IMR-90 (cell line): Measurements from ENCODE around the gene ELOVL2. TPM values are rescaled to one million over a fixed set of nuclear protein-coding genes. Genes with fewer than 3 reads are reported as not detected.

ENCODE experiments used
- ATAC-seq: fragments of 200-7000 bp; cut with Tn5 transposase; 2 replicates; pipeline ENCODE4 v1.9.1; 2020; ENCODE audit warnings: low read depth, mild to moderate bottlenecking, moderate library complexity
- BruUV-seq: library from RNA; stranded (reverse); fragments of 400-500 nt; replicated peaks from 2 replicates; lab custom pipeline; 2021; lab: Mats Ljungman, UMichigan
- CTCF ChIA-PET: fragments of 300-600 bp; formaldehyde crosslinking; extraction: SDS; loops from one replicate; lab custom pipeline; 2021; ENCODE audit warnings: antibody characterized with exemption; lab: Yijun Ruan, JAX
- POLR2A ChIA-PET: fragments of 300-600 bp; sonication (Branson Sonifier 250); formaldehyde crosslinking; loops from one replicate; lab custom pipeline; 2022; ENCODE audit warnings: antibody characterized with exemption; ENCODE audit not compliant: unreplicated experiment; lab: Charles Lee
- DNase-seq: peaks from one replicate; pipeline ENCODE4 v3.0.0; 2013
- H2AFZ ChIP-seq: replicated peaks from 2 replicates; pipeline ENCODE3; 2013; ENCODE audit warnings: low read length, mild to moderate bottlenecking; ENCODE audit not compliant: poor library complexity
- H2AK5ac ChIP-seq: 2 replicates; pipeline ENCODE4 v1.6.1; 2013; ENCODE audit warnings: low read depth, low read length, inconsistent platforms
- H2AK9ac ChIP-seq: replicated peaks from 2 replicates; pipeline ENCODE3; 2013; ENCODE audit warnings: mild to moderate bottlenecking, low read depth, low read length, moderate library complexity; ENCODE audit not compliant: poor library complexity
- H2BK120ac ChIP-seq: 2 replicates; pipeline ENCODE4 v1.6.1; 2013; ENCODE audit warnings: low read depth, low read length, inconsistent platforms
- H2BK15ac ChIP-seq: 3 replicates; pipeline ENCODE4 v1.6.1; 2013; ENCODE audit warnings: low read depth, low read length, inconsistent platforms
- H2BK20ac ChIP-seq: 2 replicates; pipeline ENCODE4 v1.6.1; 2013; ENCODE audit warnings: low read depth, mild to moderate bottlenecking, inconsistent platforms, low read length, moderate library complexity
- H2BK5ac ChIP-seq: 2 replicates; pipeline ENCODE4 v1.6.1; 2013; ENCODE audit warnings: mild to moderate bottlenecking, low read depth, low read length, inconsistent platforms; ENCODE audit not compliant: poor library complexity, severe bottlenecking
- H3K14ac ChIP-seq: replicated peaks from 2 replicates; pipeline ENCODE4 v1.6.1; 2013; ENCODE audit warnings: low read depth, low read length, inconsistent platforms
- H3K18ac ChIP-seq: 2 replicates; pipeline ENCODE4 v1.6.1; 2013; ENCODE audit warnings: low read depth, low read length, control low read depth
- H3K23ac ChIP-seq: 2 replicates; pipeline ENCODE4 v1.6.1; 2013; ENCODE audit warnings: low read depth, low read length, inconsistent platforms
- H3K27ac ChIP-seq: 2 replicates; pipeline ENCODE4 v1.5.1; 2013; ENCODE audit warnings: mild to moderate bottlenecking, control low read depth, low read length; ENCODE audit not compliant: insufficient read depth
- H3K27me3 ChIP-seq: 2 replicates; pipeline ENCODE4 v1.6.1; 2013; ENCODE audit warnings: low read length; ENCODE audit not compliant: control insufficient read depth, insufficient read depth
- H3K36me3 ChIP-seq: 2 replicates; pipeline ENCODE4 v1.6.1; 2013; ENCODE audit warnings: low read length, mixed read lengths; ENCODE audit not compliant: control insufficient read depth, insufficient read depth
- H3K4ac ChIP-seq: 2 replicates; pipeline ENCODE4 v1.6.1; 2013; ENCODE audit warnings: low read depth, low read length, inconsistent platforms
- H3K4me1 ChIP-seq: 2 replicates; pipeline ENCODE4 v1.6.1; 2013; ENCODE audit warnings: low read length, mixed read lengths; ENCODE audit not compliant: control insufficient read depth, insufficient read depth
- H3K4me2 ChIP-seq: 2 replicates; pipeline ENCODE4 v1.6.1; 2013; ENCODE audit warnings: low read depth, mild to moderate bottlenecking, control low read depth, low read length, moderate library complexity
- H3K4me3 ChIP-seq: 2 replicates; pipeline ENCODE4 v1.5.1; 2013; ENCODE audit warnings: low read depth, mild to moderate bottlenecking, control low read depth, low read length, moderate library complexity; ENCODE audit not compliant: insufficient read depth
- H3K56ac ChIP-seq: 2 replicates; pipeline ENCODE4 v1.6.1; 2013; ENCODE audit warnings: low read length, inconsistent platforms; ENCODE audit not compliant: insufficient read depth; ENCODE audit errors: extremely low read depth
- H3K79me1 ChIP-seq, 2 experiments: 2 replicates each; pipeline ENCODE4 v1.6.1; 2013; ENCODE audit warnings: low read length in 2 of 2, inconsistent platforms in 1 of 2, low read depth in 1 of 2
- H3K9ac ChIP-seq: 2 replicates; pipeline ENCODE4 v1.6.1; 2013; ENCODE audit warnings: low read depth, low read length, control low read depth
- H3K9me1 ChIP-seq: 2 replicates; pipeline ENCODE4 v1.6.1; 2013; ENCODE audit warnings: low read length, inconsistent platforms; ENCODE audit not compliant: insufficient read depth
- H3K9me3 ChIP-seq: 2 replicates; pipeline ENCODE4 v1.6.1; 2013; ENCODE audit warnings: low read length; ENCODE audit not compliant: control insufficient read depth, insufficient read depth
- H4K20me1 ChIP-seq: 2 replicates; pipeline ENCODE4 v1.6.1; 2013; ENCODE audit warnings: low read length, inconsistent platforms; ENCODE audit not compliant: insufficient read depth
- H4K5ac ChIP-seq: 2 replicates; pipeline ENCODE4 v1.6.1; 2013; ENCODE audit warnings: mild to moderate bottlenecking, low read depth, low read length, control low read depth
- H4K8ac ChIP-seq, 2 experiments: 2 replicates each; pipeline ENCODE4 v1.6.1; 2013; ENCODE audit warnings: low read depth in 2 of 2, low read length in 2 of 2, control low read depth in 1 of 2, inconsistent platforms in 1 of 2
- H4K91ac ChIP-seq: 2 replicates; pipeline ENCODE4 v1.6.1; 2013; ENCODE audit warnings: low read depth, low read length, inconsistent platforms; ENCODE audit not compliant: insufficient read depth
- BHLHE40 ChIP-seq: fragments of 150-350 bp; IDR thresholded peaks from 2 replicates; pipeline ENCODE4 v1.6.1; 2016; ENCODE audit warnings: mild to moderate bottlenecking, low read depth, low read length
- CEBPB ChIP-seq: IDR thresholded peaks from 2 replicates; pipeline ENCODE4 v1.6.1; 2012; ENCODE audit warnings: low read depth, low read length, improper control_type of control experiment
- CHD1 ChIP-seq: IDR thresholded peaks from 2 replicates; pipeline ENCODE4 v1.6.1; 2012; ENCODE audit warnings: low read depth, low read length, improper control_type of control experiment
- FOS ChIP-seq: fragments of 150-350 bp; IDR thresholded peaks from 2 replicates; pipeline ENCODE4 v1.6.1; 2016; ENCODE audit warnings: low read depth, low read length
- MAFK ChIP-seq: IDR thresholded peaks from 2 replicates; pipeline ENCODE4 v1.6.1; 2012; ENCODE audit warnings: low read depth, low read length, improper control_type of control experiment
- MAZ ChIP-seq: IDR thresholded peaks from 2 replicates; pipeline ENCODE4 v1.6.1; 2012; ENCODE audit warnings: low read depth, mild to moderate bottlenecking, low read length, improper control_type of control experiment, moderate library complexity, borderline replicate concordance
- MXI1 ChIP-seq: IDR thresholded peaks from 2 replicates; pipeline ENCODE4 v1.6.1; 2012; ENCODE audit warnings: low read depth, mild to moderate bottlenecking, low read length, moderate library complexity, borderline replicate concordance
- NFE2L2 ChIP-seq: fragments of 150-350 bp; IDR thresholded peaks from 2 replicates; pipeline ENCODE4 v1.6.1; 2016; ENCODE audit warnings: low read depth, mild to moderate bottlenecking, low read length
- POLR2A ChIP-seq: IDR thresholded peaks from 2 replicates; pipeline ENCODE4 v1.6.1; 2012; ENCODE audit warnings: mild to moderate bottlenecking, low read depth, low read length
- RAD21 ChIP-seq: IDR thresholded peaks from 2 replicates; pipeline ENCODE4 v1.6.1; 2012; ENCODE audit warnings: low read length, improper control_type of control experiment
- RCOR1 ChIP-seq: IDR thresholded peaks from 2 replicates; pipeline ENCODE4 v1.6.1; 2012; ENCODE audit warnings: mild to moderate bottlenecking, low read length, improper control_type of control experiment; ENCODE audit not compliant: insufficient replicate concordance
- RFX5 ChIP-seq: IDR thresholded peaks from 2 replicates; pipeline ENCODE4 v1.8.0; 2012; ENCODE audit warnings: low read depth, mild to moderate bottlenecking, low read length, moderate library complexity
- SMC3 ChIP-seq: fragments of 150-350 bp; IDR thresholded peaks from 2 replicates; pipeline ENCODE4 v1.6.1; 2016; ENCODE audit warnings: low read depth, mild to moderate bottlenecking, antibody characterized with exemption, low read length, moderate library complexity
- WGBS, 2 experiments: methylation state at CpG; one replicate each; pipeline versions ENCODE4 v1.1.5 to v1.1.7; 2013; ENCODE audit warnings: missing lambda C conversion rate in 2 of 2; ENCODE audit not compliant: insufficient read length in 1 of 2; ENCODE audit errors: extremely low coverage in 2 of 2; 5-methylcytosine and 5-hydroxymethylcytosine counted together
- dilution Hi-C: fragments of 300-500 bp; cut with HindIII; formaldehyde crosslinking; loops from one replicate; pipeline ENCODE4 v1.14.3; 2018; ENCODE audit warnings: low sequenced_read_pairs; ENCODE audit not compliant: unreplicated experiment
- in situ Hi-C: fragments of 300-500 bp; cut with MboI; formaldehyde crosslinking; loops from 3 replicates; pipeline ENCODE4 v1.14.3; 2019; ENCODE audit warnings: low sequenced_read_pairs, inconsistent platforms, mixed read lengths
- intact Hi-C: fragments of 100-400 bp; cut with micrococcal nuclease; formaldehyde crosslinking; loops from 2 replicates; pipeline ENCODE4 v1.10.0; 2022
- polyA plus RNA-seq, 3 experiments: library from polyadenylated mRNA; depleted of rRNA; stranded (reverse); fragments of >200 nt; gene quantifications; 2 replicates each; pipeline ENCODE4 v1.2.3, GENCODE V29; 2012; ENCODE audit warnings: low replicate concordance in 1 of 3
- total RNA-seq: library from RNA; depleted of rRNA; stranded (reverse); fragments of >200 nt; gene quantifications from 2 replicates; pipeline ENCODE4 v1.2.3, GENCODE V29; 2012
- TF ChIP-seq, protein P1 (sequence below): fragments of 150-350 bp; IDR thresholded peaks from 2 replicates; pipeline ENCODE4 v1.6.1; 2016; ENCODE audit warnings: low read depth, mild to moderate bottlenecking, low read length, moderate library complexity, borderline replicate concordance
- TF ChIP-seq, protein P2 (sequence below): fragments of 150-350 bp; IDR thresholded peaks from 2 replicates; pipeline ENCODE4 v1.6.1; 2017; ENCODE audit warnings: mild to moderate bottlenecking, antibody characterized with exemption, low read length, low read depth
- TF ChIP-seq, protein P3 (sequence below): conservative IDR thresholded peaks from 2 replicates; pipeline ENCODE4 v1.5.1; 2012; ENCODE audit warnings: mild to moderate bottlenecking, low read depth, low read length, improper control_type of control experiment

ELOVL2 gene
- total and polyA plus RNA-seq, 2 of the 4 experiments (the other 2 are of a cell fraction): 6.3 to 7.9 TPM

DNA sequence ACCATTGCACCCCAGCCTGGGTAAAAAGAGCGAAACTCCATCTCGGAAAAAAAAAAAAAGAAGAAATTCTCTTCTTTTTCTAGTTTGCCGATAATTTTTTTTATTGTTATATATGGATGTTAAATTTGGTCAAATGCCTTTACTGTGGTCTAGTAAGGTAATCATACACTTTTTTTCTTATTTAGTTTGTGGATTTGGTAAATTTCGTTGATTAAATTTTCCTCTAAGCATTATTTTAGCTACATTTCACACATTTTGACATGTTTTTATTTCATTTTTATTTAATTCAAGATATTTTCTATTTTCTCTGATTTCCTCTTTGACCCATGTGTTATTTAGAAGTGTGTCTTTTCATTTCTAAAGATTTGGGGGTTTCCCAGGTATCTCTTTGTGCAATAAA is 18.0 kb upstream of the ELOVL2 start:
- Histone ChIP-seq H3K27me3 (peaks cover 5% of the 10 kb centered on the region), H3K4ac (no peak overlapping the region), H4K5ac (no peak overlapping the region), H2BK5ac (no peak overlapping the region), H3K18ac (no peak overlapping the region), H4K91ac (no peak overlapping the region), H3K9me3 (0 out of 2 replicates have a peak, but pooled peaks cover 3% of the 10 kb centered on the region), H4K8ac (no peak overlapping the region), H3K4me2 (no peak overlapping the region), H2BK20ac (no peak overlapping the region), H3K9me1 (no peaks in the 10 kb centered on the region), H3K4me3 (no peak overlapping the region), H3K23ac (no peak overlapping the region), H2AK9ac (no peak overlapping the region), H4K20me1 (no peaks in the 10 kb centered on the region), H3K79me1 (no peaks in the 10 kb centered on the region), H2AFZ (no peak overlapping the region), H3K4me1 (no peaks in the 10 kb centered on the region), H2AK5ac (no peak overlapping the region), H3K9ac (no peak overlapping the region), H2BK120ac (no peak overlapping the region), H3K36me3 (no peaks in the 10 kb centered on the region), H2BK15ac (no peak overlapping the region), H3K27ac (no peak overlapping the region), H3K56ac (no peak overlapping the region), H3K14ac (no peak overlapping the region)
- ChIA-PET CTCF (interaction anchor here (0.7 to 1.9 kb wide), 3 partner anchors 58 to 153 kb away, joined by 3 to 5 read pairs (median 4); no protein-coding TSS in a partner anchor), POLR2A (no interaction called here)
- intact Hi-C loops: no loop called here
- no peak for TF ChIP-seq SMC3
- no peak for TF ChIP-seq RFX5
- TF ChIP-seq, protein P1, sequence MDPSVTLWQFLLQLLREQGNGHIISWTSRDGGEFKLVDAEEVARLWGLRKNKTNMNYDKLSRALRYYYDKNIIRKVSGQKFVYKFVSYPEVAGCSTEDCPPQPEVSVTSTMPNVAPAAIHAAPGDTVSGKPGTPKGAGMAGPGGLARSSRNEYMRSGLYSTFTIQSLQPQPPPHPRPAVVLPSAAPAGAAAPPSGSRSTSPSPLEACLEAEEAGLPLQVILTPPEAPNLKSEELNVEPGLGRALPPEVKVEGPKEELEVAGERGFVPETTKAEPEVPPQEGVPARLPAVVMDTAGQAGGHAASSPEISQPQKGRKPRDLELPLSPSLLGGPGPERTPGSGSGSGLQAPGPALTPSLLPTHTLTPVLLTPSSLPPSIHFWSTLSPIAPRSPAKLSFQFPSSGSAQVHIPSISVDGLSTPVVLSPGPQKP: no peak
- TF ChIP-seq MXI1: no peak
- no peak for TF ChIP-seq BHLHE40
- no peak for TF ChIP-seq RAD21
- no peak for TF ChIP-seq MAZ
- no peak for TF ChIP-seq CHD1
- TF ChIP-seq, protein P2, sequence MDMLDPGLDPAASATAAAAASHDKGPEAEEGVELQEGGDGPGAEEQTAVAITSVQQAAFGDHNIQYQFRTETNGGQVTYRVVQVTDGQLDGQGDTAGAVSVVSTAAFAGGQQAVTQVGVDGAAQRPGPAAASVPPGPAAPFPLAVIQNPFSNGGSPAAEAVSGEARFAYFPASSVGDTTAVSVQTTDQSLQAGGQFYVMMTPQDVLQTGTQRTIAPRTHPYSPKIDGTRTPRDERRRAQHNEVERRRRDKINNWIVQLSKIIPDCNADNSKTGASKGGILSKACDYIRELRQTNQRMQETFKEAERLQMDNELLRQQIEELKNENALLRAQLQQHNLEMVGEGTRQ: no peak
- no peak for TF ChIP-seq NFE2L2
- no peak for TF ChIP-seq MAFK
- TF ChIP-seq FOS: no peak
- TF ChIP-seq POLR2A: no peak
- no peak for TF ChIP-seq RCOR1
- TF ChIP-seq, protein P3, sequence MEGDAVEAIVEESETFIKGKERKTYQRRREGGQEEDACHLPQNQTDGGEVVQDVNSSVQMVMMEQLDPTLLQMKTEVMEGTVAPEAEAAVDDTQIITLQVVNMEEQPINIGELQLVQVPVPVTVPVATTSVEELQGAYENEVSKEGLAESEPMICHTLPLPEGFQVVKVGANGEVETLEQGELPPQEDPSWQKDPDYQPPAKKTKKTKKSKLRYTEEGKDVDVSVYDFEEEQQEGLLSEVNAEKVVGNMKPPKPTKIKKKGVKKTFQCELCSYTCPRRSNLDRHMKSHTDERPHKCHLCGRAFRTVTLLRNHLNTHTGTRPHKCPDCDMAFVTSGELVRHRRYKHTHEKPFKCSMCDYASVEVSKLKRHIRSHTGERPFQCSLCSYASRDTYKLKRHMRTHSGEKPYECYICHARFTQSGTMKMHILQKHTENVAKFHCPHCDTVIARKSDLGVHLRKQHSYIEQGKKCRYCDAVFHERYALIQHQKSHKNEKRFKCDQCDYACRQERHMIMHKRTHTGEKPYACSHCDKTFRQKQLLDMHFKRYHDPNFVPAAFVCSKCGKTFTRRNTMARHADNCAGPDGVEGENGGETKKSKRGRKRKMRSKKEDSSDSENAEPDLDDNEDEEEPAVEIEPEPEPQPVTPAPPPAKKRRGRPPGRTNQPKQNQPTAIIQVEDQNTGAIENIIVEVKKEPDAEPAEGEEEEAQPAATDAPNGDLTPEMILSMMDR: no peak
- TF ChIP-seq CEBPB: no peak
- DNase-seq (no peak), ATAC-seq (no peak)
- no CpG with 5 or more reads among the region's 4 CpGs for WGBS, 2 experiments
- dilution Hi-C loops: no loop called here
- no TSS peak for BruUV-seq
- in situ Hi-C loops: loop anchor here (25.0 kb wide), 1 partner anchor 575 kb away; no protein-coding TSS in a partner anchor
